HCT116 (cell line): ENCODE results near the gene KRT5.

Experiments used
- POLR2A ChIP-seq: IDR thresholded peaks from 2 replicates; pipeline ENCODE4 v1.7.0; 2011; ENCODE audit warnings: borderline replicate concordance; ENCODE audit not compliant: insufficient read depth, insufficient read length; ENCODE audit errors: extremely low read depth
- TF ChIP-seq, protein P1 (sequence below), 3 experiments: fragments of 200-600 bp in 1 of 3; sonication (generic) in 1 of 3; IDR thresholded peaks in 2 of 3; conservative IDR thresholded peaks in 1 of 3; 2 replicates each; pipeline ENCODE4 v1.5.1; 2012 to 2017; ENCODE audit warnings: low read depth in 2 of 3, low read length in 2 of 3, antibody characterized with exemption in 1 of 3, borderline replicate concordance in 1 of 3, control low read depth in 1 of 3, mild to moderate bottlenecking in 1 of 3, mixed read lengths in 1 of 3, mixed run types in 1 of 3, moderate library complexity in 1 of 3; ENCODE audit not compliant: insufficient read depth in 1 of 3

GRCh38 chr12:52539821-52540173 is 19.6 kb upstream of the KRT5 start:
- TF ChIP-seq, protein P1, sequence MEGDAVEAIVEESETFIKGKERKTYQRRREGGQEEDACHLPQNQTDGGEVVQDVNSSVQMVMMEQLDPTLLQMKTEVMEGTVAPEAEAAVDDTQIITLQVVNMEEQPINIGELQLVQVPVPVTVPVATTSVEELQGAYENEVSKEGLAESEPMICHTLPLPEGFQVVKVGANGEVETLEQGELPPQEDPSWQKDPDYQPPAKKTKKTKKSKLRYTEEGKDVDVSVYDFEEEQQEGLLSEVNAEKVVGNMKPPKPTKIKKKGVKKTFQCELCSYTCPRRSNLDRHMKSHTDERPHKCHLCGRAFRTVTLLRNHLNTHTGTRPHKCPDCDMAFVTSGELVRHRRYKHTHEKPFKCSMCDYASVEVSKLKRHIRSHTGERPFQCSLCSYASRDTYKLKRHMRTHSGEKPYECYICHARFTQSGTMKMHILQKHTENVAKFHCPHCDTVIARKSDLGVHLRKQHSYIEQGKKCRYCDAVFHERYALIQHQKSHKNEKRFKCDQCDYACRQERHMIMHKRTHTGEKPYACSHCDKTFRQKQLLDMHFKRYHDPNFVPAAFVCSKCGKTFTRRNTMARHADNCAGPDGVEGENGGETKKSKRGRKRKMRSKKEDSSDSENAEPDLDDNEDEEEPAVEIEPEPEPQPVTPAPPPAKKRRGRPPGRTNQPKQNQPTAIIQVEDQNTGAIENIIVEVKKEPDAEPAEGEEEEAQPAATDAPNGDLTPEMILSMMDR (IDR thresholded peaks at IDR 0.05 in 2 of 3, conservative IDR thresholded peaks at IDR 0.05 in 1 of 3; ENCODE audit: borderline replicate concordance in 1 of 3, insufficient read depth in 1 of 3, low read depth in 2 of 3, low read length in 2 of 3): no peak
- TF ChIP-seq POLR2A: no peak
